ENCODE data around the gene FNTB.
A peak's percentile ranks its signal among the peaks of the same experiment; 100 is the strongest.

FNTB gene

DNA sequence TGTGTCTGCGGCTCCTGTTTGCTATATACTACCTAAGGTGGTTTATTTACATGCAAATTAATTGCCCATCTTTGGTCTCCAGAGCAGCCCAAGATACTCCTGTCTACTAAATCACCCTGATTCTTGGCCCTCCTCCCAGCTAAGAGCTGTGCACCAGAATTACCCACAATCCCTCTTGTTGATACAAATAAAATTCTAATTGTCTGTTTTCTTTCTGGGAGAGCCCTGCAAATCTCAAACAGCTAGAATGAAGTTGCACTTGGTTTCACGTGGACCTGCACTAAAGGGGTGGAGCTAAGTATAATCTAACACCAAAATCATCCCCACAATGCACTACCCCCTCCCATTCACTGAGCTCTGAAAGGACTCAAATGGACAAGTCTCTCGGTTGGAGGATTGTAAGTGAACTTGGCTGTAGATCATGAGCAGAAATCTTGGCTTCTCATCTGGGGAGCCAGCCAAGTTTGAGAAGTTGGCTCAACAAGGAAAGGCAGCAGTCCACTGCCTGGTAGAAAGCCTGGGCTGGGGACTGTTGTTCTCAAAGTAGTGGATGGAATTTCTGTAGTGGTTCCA is 109.0 kb downstream of the FNTB start:
- no peak for DNase-seq

DNA sequence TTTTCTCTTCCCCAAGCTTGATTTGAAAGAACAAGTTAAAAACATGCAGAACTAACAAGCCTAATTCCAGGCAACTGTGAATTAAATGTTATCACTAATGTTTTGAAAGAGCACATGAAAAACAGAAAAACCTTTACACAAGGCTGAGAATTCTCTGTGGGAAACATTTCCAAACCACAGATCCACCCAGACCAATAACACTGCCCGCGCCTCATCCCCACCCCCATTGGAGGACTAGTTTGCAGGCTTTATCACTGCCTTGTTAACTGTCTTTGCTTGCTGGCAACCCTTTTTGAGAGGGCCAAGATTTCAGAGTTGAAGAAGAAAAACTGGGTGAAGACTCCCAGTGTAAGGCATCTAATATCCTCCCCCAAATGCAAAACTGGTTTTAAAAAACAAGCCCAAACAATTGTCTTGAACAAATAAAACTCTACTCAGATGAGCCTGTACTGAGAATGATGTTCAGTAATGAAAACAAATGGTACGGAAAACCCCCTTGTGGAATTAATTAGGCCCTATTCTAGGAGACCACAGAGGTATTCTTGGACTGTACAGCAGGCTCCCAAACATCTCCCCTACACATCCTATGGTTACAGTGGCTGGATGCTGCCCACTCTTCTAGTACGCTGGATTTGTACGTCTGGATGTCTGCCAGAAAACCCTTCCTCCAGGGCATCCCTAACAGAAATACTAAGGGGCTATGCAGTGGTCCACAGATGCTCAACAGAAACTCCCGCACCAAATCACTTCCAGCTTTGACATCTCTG is 109.8 kb downstream of the FNTB start:
- DNase-seq = no peak

DNA sequence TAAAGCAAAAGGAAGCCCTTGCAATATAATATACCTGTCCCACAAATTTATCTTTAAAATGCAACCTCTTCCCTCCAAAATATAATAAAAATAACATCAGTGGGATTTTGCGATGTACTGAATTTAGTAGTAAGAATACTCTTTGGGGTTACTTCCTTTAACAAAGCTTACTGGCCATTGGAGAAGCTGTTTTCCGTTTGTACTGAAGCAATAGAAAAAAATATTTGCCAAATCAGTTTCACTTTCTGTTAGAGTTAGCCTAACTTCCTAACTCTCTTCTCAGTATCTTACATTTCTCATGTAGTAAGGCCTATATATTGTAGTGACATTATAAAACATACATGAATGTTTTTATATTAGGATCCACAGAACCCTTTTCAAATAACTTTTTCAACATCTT is 111.9 kb downstream of the FNTB start:
- DNase-seq = no peak

DNA sequence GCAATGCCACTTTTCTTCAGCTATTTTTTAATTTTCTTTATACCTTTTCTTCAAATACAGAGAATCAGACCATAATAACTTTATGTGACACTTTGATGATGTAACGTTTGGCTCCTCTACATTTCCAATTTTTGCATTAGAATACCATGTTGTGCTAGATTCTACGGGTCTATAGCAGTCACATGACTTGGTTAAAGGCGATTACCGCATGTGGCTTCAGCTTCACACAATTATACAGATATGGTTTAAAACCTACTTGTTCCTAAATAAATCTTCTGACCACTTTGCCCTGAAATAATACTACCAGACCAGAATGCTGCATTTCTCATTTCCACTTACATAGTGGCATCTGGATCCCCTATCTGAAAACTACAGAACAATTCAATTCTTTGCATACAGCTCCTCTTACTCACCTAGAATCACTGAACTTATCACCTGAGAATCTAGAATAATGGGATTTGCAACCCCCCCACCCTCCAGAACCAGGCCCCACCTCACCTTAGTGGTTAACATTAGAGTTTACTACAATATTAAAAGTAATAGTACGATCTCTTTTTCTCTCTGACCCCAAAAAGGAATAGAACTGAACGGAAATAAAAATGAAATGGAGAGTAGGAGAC is 114.3 kb downstream of the FNTB start:
- no peak for DNase-seq

DNA sequence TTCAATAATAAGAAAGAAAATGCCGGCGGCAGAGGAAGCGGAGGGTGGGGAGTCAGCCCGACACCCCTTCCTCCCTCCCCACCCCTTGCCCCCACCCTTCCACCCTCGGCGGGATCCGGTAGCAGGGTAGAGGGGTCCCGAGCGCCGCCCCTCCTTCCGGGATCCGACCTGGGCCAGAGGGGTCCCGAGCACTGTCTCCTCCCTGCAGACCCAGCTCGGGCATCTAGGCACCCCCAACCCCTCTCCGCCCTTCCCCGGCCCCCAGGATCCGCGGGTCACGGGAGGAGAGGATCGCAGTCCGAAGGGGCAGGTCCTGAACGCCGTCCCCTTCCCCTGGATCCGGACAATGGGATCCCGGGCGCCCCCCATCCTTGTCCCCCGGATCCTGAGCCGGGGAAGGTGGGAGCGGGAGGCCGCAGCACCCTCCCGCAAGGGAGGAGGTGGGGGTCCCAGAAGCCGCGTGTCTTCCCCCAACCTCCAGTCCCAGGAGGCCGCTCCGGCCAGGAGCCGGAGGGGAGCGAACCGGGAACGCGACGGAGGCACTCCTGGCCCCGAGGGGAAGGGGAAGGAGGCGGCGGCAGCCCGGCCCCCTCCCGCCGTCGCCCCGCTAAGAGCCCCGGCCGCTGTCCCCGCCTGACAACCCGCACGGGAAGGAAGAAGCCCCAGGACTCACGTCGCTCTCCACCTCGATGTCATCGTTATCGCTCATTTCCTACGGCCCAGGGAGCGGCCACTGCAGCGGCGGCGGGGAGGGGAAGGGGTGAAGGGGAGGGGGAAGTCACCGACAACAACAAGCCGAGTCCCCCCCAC is 115.1 kb downstream of the FNTB start:
- DNase-seq = no peak

DNA sequence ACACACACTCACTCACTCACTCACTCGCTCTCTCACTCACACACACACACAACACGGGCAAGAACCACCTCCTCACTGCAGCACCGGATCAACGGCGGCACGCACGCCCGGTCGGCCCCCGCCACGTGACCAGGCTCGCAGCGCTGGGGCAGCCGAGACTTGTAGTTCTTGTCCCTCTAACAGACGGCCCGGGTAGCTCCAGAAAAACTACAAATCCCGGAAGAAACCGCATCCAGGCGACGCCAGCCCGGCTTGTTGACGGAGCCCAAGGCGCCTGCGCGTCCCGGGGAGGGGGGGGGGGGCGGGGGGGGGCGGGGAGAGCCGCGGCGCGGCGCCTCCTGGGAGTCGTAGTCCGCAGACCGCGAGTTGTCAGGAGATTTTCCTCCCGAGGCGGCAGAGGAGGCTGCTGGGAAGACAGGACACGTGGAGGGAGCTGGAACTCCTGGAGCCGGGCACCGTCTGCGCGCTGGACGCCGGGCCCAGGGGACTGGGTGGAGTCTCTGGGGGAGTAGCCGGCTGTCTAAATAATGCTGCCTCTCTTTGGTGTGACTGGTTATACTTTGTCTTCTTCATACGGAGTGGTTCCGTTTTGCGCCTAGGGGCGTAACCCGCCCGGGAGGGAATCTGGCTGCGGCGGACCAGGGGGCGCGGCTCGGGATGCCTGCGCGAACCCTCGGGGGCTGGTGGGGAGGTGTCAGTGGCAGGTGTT is 115.9 kb downstream of the FNTB start, which contains the start of gene MAX:
Gene MAX, minus strand, starts transcription at position 77 of the 709 bp plus-strand sequence. CDS start 178 bp downstream, outside the sequence.
- DNase-seq = peak; percentile 98

DNA sequence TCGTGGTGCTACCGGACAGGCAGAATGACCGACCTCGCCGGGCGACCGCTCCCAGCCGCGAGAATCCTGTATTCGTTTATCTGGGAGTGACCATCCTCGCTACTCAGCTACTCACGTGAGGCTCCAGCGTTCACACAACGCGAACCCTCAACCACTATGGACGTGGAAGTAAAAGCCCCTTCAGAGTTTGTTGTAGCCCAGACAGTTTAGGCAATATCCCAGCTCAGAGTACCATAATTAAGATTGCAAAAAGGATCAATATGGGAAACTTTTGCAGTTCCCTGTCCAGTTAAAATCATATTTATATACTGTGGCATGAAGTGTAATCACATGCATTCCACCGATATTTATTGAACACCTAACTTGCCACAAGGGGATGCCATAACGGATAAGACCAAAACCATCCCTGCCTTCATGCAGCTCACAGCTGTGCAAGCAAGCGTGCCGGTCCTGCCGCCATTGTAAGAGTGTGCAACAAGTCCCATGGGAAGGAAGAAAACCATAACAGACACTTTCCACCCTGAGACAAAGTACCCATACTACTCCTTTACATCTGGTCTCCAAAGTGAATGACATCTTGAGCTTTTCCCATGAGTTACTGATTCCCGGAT is 116.6 kb downstream of the FNTB start:
- peak; percentile 26 for DNase-seq

DNA sequence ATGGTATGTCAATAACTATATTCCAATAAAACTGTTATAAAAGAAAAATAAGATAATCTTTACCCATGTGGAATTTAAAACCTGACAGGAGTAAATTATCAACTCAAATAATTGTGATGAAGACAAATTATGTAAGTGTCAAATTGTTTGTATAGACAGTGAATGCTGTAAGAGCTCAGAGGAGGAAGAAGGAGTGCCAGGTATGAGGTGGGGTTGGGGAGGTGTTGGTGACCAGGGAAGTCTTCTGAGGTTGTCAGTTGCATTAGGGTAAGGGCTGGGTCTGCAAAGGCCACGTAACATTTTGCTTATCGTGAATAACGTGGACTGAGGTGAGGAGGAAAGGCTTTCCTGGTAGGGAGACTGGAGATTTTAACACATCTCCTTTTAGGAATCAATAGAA is 118.1 kb downstream of the FNTB start:
- DNase-seq = no peak

DNA sequence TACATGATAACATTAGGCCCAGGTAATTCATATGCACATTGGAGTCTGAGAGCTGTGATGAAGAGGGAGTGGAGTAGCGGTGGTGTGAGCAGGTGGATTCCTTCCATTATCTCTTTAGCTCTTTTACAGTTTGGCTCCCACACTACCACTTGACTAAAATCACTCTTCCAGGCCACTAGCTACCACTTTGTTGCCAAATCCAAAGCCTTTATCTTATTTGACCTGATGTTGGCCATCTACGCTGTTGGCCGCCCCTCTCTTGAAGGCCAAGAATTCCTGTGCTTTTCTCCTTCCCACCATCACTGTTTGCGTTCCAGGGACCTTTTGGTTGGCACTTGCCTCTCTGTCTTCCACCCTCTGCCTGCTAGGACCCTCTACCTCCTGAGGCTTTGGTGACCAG is 119.6 kb downstream of the FNTB start:
- no peak for DNase-seq

DNA sequence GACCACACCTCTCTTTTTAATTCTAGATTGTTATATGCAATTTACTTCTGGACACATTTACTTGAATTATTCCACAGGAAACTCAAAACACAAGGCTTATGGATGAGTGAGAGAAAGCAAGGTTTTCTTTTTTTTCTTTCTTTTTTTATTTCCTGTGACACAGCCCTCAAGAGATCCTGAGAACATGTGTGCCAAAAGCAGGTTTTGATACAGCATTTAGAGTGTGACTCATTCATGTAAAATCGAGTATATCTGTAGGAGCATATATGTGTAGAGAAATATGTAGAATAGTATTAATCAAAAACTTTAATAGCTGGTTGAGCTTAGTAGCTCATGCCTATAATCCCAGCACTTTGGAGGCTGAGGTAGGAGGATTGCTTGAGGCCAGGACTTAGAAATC is 120.0 kb downstream of the FNTB start:
- DNase-seq = no peak

DNA sequence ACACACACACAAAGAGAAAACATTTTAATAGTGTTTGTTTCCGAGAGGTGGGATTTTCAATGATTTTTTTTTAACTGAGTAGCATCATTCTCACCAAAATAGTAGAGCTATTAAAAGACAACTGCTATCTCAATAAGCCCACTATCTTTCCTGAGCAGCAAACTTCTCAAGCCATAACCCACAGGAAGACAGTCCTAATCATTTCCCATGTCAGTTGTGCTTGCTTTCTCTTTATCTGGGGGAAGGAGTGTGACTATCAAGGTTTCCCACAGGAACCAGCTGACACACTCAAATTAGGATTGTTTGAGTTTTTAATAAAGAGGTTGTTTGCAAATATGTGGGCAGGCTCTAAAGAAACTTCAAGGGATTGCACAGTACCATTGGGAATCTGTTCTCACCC is 120.5 kb downstream of the FNTB start:
- no peak for DNase-seq

DNA sequence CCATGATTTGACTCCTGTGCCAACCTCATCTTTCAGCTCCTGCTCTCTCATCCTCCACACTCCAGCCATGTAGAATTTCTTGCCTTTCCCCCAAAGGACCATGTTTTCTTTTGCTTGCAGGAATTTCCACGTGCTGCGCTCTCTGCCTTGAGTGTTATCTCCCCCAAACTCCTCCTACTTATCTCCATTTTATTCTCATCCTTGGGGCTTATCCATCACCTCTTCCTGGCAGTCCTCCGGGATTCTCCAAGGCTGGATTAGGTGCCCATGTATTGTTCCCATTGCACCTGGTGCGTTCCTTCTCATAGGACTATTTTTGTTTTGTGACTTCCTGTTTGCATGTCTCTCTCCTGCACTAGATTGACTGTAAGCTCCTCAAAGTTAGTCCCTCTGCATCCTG is 122.7 kb downstream of the FNTB start:
- no peak for DNase-seq

DNA sequence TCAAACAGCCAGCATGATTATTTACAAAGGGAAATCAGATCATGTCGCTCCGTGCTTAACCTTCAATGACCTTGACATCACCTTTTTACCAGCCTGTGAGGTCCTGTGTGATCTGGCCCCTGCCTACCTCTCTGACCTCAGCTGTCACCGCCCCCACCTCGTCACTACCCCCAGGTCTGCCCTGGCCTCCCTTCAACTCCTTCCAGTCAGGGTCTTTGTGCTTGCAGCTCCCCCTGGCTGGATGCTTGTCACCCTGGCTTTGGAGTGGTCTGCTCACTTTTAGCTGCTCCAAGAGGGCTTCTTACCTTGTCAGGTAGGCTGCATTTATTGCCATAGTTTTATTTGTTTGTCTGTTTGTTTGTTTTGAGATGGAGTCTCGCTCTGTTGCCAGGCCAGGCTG is 123.8 kb downstream of the FNTB start:
- DNase-seq = no peak
